Raji (cell line): ENCODE measurements around the gene KCNK16.

Experiments
- POLR2A ChIP-seq: IDR thresholded peaks from 2 replicates; pipeline ENCODE4 v1.6.1; 2011; ENCODE audit warnings: low read depth, low read length, control low read depth; ENCODE audit not compliant: insufficient read depth

KCNK16 gene

GRCh38 chr6:39347906-39348585 lies 25.5 kb upstream of the KCNK16 start:
- TF ChIP-seq POLR2A: no peak

GRCh38 chr6:39347206-39347605 lies 24.7 kb upstream of the KCNK16 start:
- TF ChIP-seq POLR2A: no peak

GRCh38 chr6:39344821-39345280 lies 22.3 kb upstream of the KCNK16 start:
- no peak for TF ChIP-seq POLR2A

GRCh38 chr6:39343396-39343870 lies 20.9 kb upstream of the KCNK16 start:
- TF ChIP-seq POLR2A: no peak

- TF ChIP-seq POLR2A: no peak
Measured at GRCh38 chr6:39342692-39343395, 20.3 kb upstream of the KCNK16 start.

GRCh38 chr6:39341937-39342336 lies 19.4 kb upstream of the KCNK16 start:
- TF ChIP-seq POLR2A: no peak

GRCh38 chr6:39341352-39341751 lies 18.9 kb upstream of the KCNK16 start:
- TF ChIP-seq POLR2A: no peak

- no peak for TF ChIP-seq POLR2A
Measured at GRCh38 chr6:39339868-39340550, 17.5 kb upstream of the KCNK16 start.

GRCh38 chr6:39339096-39339867 lies 16.8 kb upstream of the KCNK16 start:
- TF ChIP-seq POLR2A: no peak

- no peak for TF ChIP-seq POLR2A
Measured at GRCh38 chr6:39338397-39338796, 15.9 kb upstream of the KCNK16 start.

GRCh38 chr6:39335780-39336545 lies 13.5 kb upstream of the KCNK16 start:
- TF ChIP-seq POLR2A: no peak

- TF ChIP-seq POLR2A: no peak
Measured at GRCh38 chr6:39333644-39334438, 11.3 kb upstream of the KCNK16 start.

- TF ChIP-seq POLR2A: no peak
Measured at GRCh38 chr6:39330476-39330875, 8.0 kb upstream of the KCNK16 start.

- no peak for TF ChIP-seq POLR2A
Measured at GRCh38 chr6:39330057-39330456, 7.6 kb upstream of the KCNK16 start.
